Endodermal cell (in vitro differentiated cells): ENCODE measurements around the gene PLBD2. TPM values are rescaled to one million over a fixed set of nuclear protein-coding genes. Genes with fewer than 3 reads are reported as not detected.
A peak's percentile ranks its signal among the peaks of the same experiment; 100 is the strongest.

Experiments used
- DNase-seq: peaks from one replicate; pipeline ENCODE4 v3.0.0-alpha.2; 2017
- H3K27ac ChIP-seq: 2 replicates; pipeline ENCODE4 v1.5.1; 2013; ENCODE audit warnings: mild to moderate bottlenecking, low read depth, low read length, moderate library complexity
- H3K27me3 ChIP-seq: 2 replicates; pipeline ENCODE4 v1.6.1; 2013; ENCODE audit warnings: mild to moderate bottlenecking, low read length, moderate library complexity; ENCODE audit not compliant: insufficient read depth, control insufficient read depth, poor library complexity, severe bottlenecking
- H3K36me3 ChIP-seq: 2 replicates; pipeline ENCODE4 v1.7.0; 2013; ENCODE audit warnings: mild to moderate bottlenecking, low read length, moderate library complexity; ENCODE audit not compliant: control insufficient read depth, insufficient read depth
- H3K4me1 ChIP-seq: one replicate; pipeline ENCODE4 v1.7.0; 2013; ENCODE audit warnings: low read length; ENCODE audit not compliant: control insufficient read depth, insufficient read depth
- H3K4me3 ChIP-seq: 2 replicates; pipeline ENCODE4 v1.5.1; 2013; ENCODE audit warnings: mild to moderate bottlenecking, low read length, moderate library complexity
- H3K9ac ChIP-seq: 2 replicates; pipeline ENCODE4 v1.6.1; 2013; ENCODE audit warnings: mild to moderate bottlenecking, low read length, moderate library complexity; ENCODE audit not compliant: poor library complexity, severe bottlenecking; ENCODE audit errors: extremely low read depth
- H3K9me3 ChIP-seq: 2 replicates; pipeline ENCODE4 v1.6.1; 2013; ENCODE audit warnings: mild to moderate bottlenecking, low read length, moderate library complexity; ENCODE audit not compliant: control insufficient read depth
- H3K27ac Mint-ChIP-seq: 2 replicates; pipeline ENCODE4 v1.8.0; 2020; ENCODE audit warnings: mixed read lengths
- H3K27me3 Mint-ChIP-seq: 2 replicates; pipeline ENCODE4 v1.8.0; 2021; ENCODE audit warnings: mild to moderate bottlenecking, mixed read lengths; ENCODE audit not compliant: insufficient read depth
- H3K36me3 Mint-ChIP-seq: 2 replicates; pipeline ENCODE4 v1.8.0; 2020; ENCODE audit warnings: low read depth, mixed read lengths
- H3K4me1 Mint-ChIP-seq: 2 replicates; pipeline ENCODE4 v1.8.0; 2020; ENCODE audit warnings: mixed read lengths
- H3K4me3 Mint-ChIP-seq: 2 replicates; pipeline ENCODE4 v1.8.0; 2020; ENCODE audit warnings: mild to moderate bottlenecking, moderate library complexity, mixed read lengths
- H3K9me3 Mint-ChIP-seq: 2 replicates; pipeline ENCODE4 v1.8.0; 2020; ENCODE audit warnings: mild to moderate bottlenecking, mixed read lengths
- CTCF ChIP-seq: fragments of 200-600 bp; sonication (generic); conservative IDR thresholded peaks from 2 replicates; pipeline ENCODE4 v1.5.0; 2021; ENCODE audit warnings: antibody characterized with exemption, mild to moderate bottlenecking
- WGBS, 2 experiments: methylation state at CpG; one replicate each; pipeline versions ENCODE4 v1.1.5 to v1.1.7; 2013; ENCODE audit warnings: missing lambda C conversion rate in 2 of 2, mixed read lengths in 1 of 2; ENCODE audit not compliant: insufficient coverage in 1 of 2, insufficient read length in 1 of 2; 5-methylcytosine and 5-hydroxymethylcytosine counted together
- total RNA-seq, 2 donors: library from RNA; stranded (reverse); fragmentation: NEBNext Ultra II Directional in 1 of 2; extraction: Animal tissue kit (Norgen Biotek cat#: 25700) in 1 of 2; gene quantifications; 2 replicates in 1 of 2; 3 replicates in 1 of 2; pipeline ENCODE4 v1.2.1, GENCODE V29; 2021

PLBD2 gene
- total RNA-seq, 2 donors from 2014 or later = 19.6 to 27.6 TPM

GRCh38 chr12:113418213-113418879, 60.0 kb downstream of the PLBD2 start:
- no peak for TF ChIP-seq CTCF
- no peaks in the 10 kb centered on the region for H3K27me3 Mint-ChIP-seq
- H3K4me1 Mint-ChIP-seq = peaks cover 15% of the 10 kb centered on the region
- WGBS, 2 experiments = 84 to 91% methylated on average over 8 to 13 of the region's 13 CpGs
- no peak overlapping the region for H3K9ac ChIP-seq
- no peaks in the 10 kb centered on the region for H3K27me3 ChIP-seq
- no peaks in the 10 kb centered on the region for H3K9me3 Mint-ChIP-seq
- H3K4me3 ChIP-seq = no peak overlapping the region
- H3K4me1 ChIP-seq = peaks cover 11% of the 10 kb centered on the region
- no peak overlapping the region for H3K4me3 Mint-ChIP-seq
- no peaks in the 10 kb centered on the region for H3K36me3 ChIP-seq
- H3K9me3 ChIP-seq = no peaks in the 10 kb centered on the region
- H3K27ac ChIP-seq = no peak overlapping the region
- DNase-seq = peak; percentile 53
- H3K36me3 Mint-ChIP-seq = no peaks in the 10 kb centered on the region
- H3K27ac Mint-ChIP-seq = no peak overlapping the region

GRCh38 chr12:113420996-113421595, 62.7 kb downstream of the PLBD2 start:
- H3K27me3 Mint-ChIP-seq = no peaks in the 10 kb centered on the region
- TF ChIP-seq CTCF = no peak
- WGBS, 2 experiments = 91% methylated on average over 1 to 2 of the region's 2 CpGs
- DNase-seq = no peak
- H3K4me1 Mint-ChIP-seq = peaks cover 18% of the 10 kb centered on the region
- Histone ChIP-seq H3K27me3 (no peaks in the 10 kb centered on the region), H3K27ac (no peak overlapping the region), H3K9ac (no peak overlapping the region), H3K36me3 (no peaks in the 10 kb centered on the region), H3K4me1 (peaks cover 11% of the 10 kb centered on the region), H3K4me3 (no peak overlapping the region), H3K9me3 (no peaks in the 10 kb centered on the region)
- no peak overlapping the region for H3K27ac Mint-ChIP-seq
- no peak overlapping the region for H3K4me3 Mint-ChIP-seq
- H3K36me3 Mint-ChIP-seq = no peaks in the 10 kb centered on the region
- H3K9me3 Mint-ChIP-seq = no peaks in the 10 kb centered on the region

GRCh38 chr12:113422030-113422885, 63.9 kb downstream of the PLBD2 start, which contains the start of gene SDSL:
Gene SDSL (plus strand): TSS chr12:113422380. CDS start chr12:113427983, 5,603 bp downstream.
- no peaks in the 10 kb centered on the region for H3K9me3 ChIP-seq
- H3K4me3 ChIP-seq = peak within 1 kb of the TSS; percentile 61
- DNase-seq = peak; percentile 85
- H3K4me1 ChIP-seq = peaks cover 11% of the 10 kb centered on the region
- no peaks in the 10 kb centered on the region for H3K36me3 Mint-ChIP-seq
- TF ChIP-seq CTCF = no peak
- H3K9ac ChIP-seq = peak within 1 kb of the TSS; percentile 16
- H3K27ac Mint-ChIP-seq = peak within 1 kb of the TSS; percentile 87
- H3K27ac ChIP-seq = peak within 1 kb of the TSS; percentile 56
- H3K27me3 Mint-ChIP-seq = peaks cover 1% of the 10 kb centered on the region
- no peaks in the 10 kb centered on the region for H3K36me3 ChIP-seq
- peaks cover 19% of the 10 kb centered on the region for H3K4me1 Mint-ChIP-seq
- WGBS, 2 experiments = 53 to 60% methylated on average over 6 to 13 of the region's 13 CpGs
- H3K9me3 Mint-ChIP-seq = no peaks in the 10 kb centered on the region
- no peaks in the 10 kb centered on the region for H3K27me3 ChIP-seq
- peak within 1 kb of the TSS; percentile 58 for H3K4me3 Mint-ChIP-seq
